ENCODE results near the gene OR5K1.

GRCh38 chr3:98501863-98502576, 39.0 kb downstream of the OR5K1 start:
- no peak for TF ChIP-seq CTCF (conservative IDR thresholded peaks at IDR 0.05 in 1 of 2, IDR thresholded peaks at IDR 0.05 in 1 of 2; ENCODE audit: extremely low read depth in 1 of 2, insufficient read depth in 1 of 2, low read depth in 1 of 2, low read length in 2 of 2)
- no peak for TF ChIP-seq EZH2 (IDR thresholded peaks at IDR 0.05; ENCODE audit: borderline replicate concordance, low read length)
